HG03378 (cell line): ENCODE data around the gene FOXC1.

ENCODE experiments used
- ATAC-seq: cut with Tn5 transposase; IDR thresholded peaks from one replicate; pipeline ENCODE4 v1.9.1; 2021; ENCODE audit warnings: mild to moderate bottlenecking, moderate library complexity; ENCODE audit not compliant: unreplicated experiment

FOXC1 gene

GRCh38 chr6:1598886-1599285 lies 10.8 kb upstream of the FOXC1 start:
- ATAC-seq = no peak

GRCh38 chr6:1599469-1599868 lies 10.2 kb upstream of the FOXC1 start:
- ATAC-seq = no peak

GRCh38 chr6:1600063-1600763 lies 9.5 kb upstream of the FOXC1 start:
- ATAC-seq = no peak

- ATAC-seq = no peak
These were observed 9.0 kb upstream of the FOXC1 start for GRCh38 chr6:1600764-1601157.

- no peak for ATAC-seq
These were observed 8.3 kb upstream of the FOXC1 start for GRCh38 chr6:1601158-1602048.

- no peak for ATAC-seq
These were observed 7.5 kb upstream of the FOXC1 start for GRCh38 chr6:1602049-1602713.

GRCh38 chr6:1603708-1604107 lies 6.0 kb upstream of the FOXC1 start:
- ATAC-seq = no peak

- peak; percentile 51 for ATAC-seq
These were observed 5.3 kb upstream of the FOXC1 start for GRCh38 chr6:1604158-1605003.

- ATAC-seq = no peak
These were observed 4.5 kb upstream of the FOXC1 start for GRCh38 chr6:1605004-1605892.

- ATAC-seq = no peak
These were observed 3.6 kb upstream of the FOXC1 start for GRCh38 chr6:1605893-1606779.

GRCh38 chr6:1606780-1607515 lies 2.8 kb upstream of the FOXC1 start:
- ATAC-seq = no peak

- no peak for ATAC-seq
These were observed 2.0 kb upstream of the FOXC1 start for GRCh38 chr6:1607516-1608221.

- ATAC-seq = no peak
These were observed 1.3 kb upstream of the FOXC1 start for GRCh38 chr6:1608222-1609040.

- ATAC-seq = no peak
These were observed 571 bp upstream of the FOXC1 start for GRCh38 chr6:1609041-1609647.

GRCh38 chr6:1610497-1611321 lies 994 bp downstream of the FOXC1 start:
- ATAC-seq = no peak

GRCh38 chr6:1611322-1611571 lies 1.5 kb downstream of the FOXC1 start:
- no peak for ATAC-seq
